NCI-H524 (cell line): ENCODE measurements around the gene DEPDC1B.
"Not testable (repeated sequence)": the region's sequence is repeated elsewhere in the genome, so short reads cannot be mapped to it uniquely, and the experiment has no call there.

ENCODE experiments used
- DNase-seq, 2 experiments: peaks; one replicate each; lab custom pipeline; 2025; lab: John Stamatoyannopoulos, UW

DEPDC1B gene

GRCh38 chr5:60699609-60700415 lies at the start of gene DEPDC1B:
DEPDC1B (minus strand) TSS chr5:60700166; CDS start chr5:60700093, 73 bp downstream.
- DNase-seq: peak; percentile 66 to 90

- no peak for DNase-seq
These were observed 44.7 kb upstream of the DEPDC1B start for GRCh38 chr5:60744682-60745081.

- no peak for DNase-seq
These were observed 43.7 kb upstream of the DEPDC1B start for GRCh38 chr5:60743511-60744314.

GRCh38 chr5:60740322-60740721 lies 40.4 kb upstream of the DEPDC1B start:
- no peak for DNase-seq

GRCh38 chr5:60738933-60739332 lies 39.0 kb upstream of the DEPDC1B start:
- DNase-seq: no peak

- DNase-seq: no peak
These were observed 38.5 kb upstream of the DEPDC1B start for GRCh38 chr5:60738461-60738860.

- DNase-seq: not testable (repeated sequence)
These were observed 30.9 kb upstream of the DEPDC1B start for GRCh38 chr5:60730858-60731257.

GRCh38 chr5:60727033-60727679 lies 27.2 kb upstream of the DEPDC1B start:
- DNase-seq: no peak

- no peak for DNase-seq
These were observed 24.2 kb upstream of the DEPDC1B start for GRCh38 chr5:60724126-60724525.

- no peak for DNase-seq
These were observed 22.4 kb upstream of the DEPDC1B start for GRCh38 chr5:60722416-60722815.

GRCh38 chr5:60719329-60719728 lies 19.4 kb upstream of the DEPDC1B start:
- no peak for DNase-seq

GRCh38 chr5:60718166-60718892 lies 18.4 kb upstream of the DEPDC1B start:
- DNase-seq: no peak

- peak in 1 of 2 experiments; percentile 33 for DNase-seq
These were observed 15.4 kb upstream of the DEPDC1B start for GRCh38 chr5:60715201-60715928.

- no peak for DNase-seq
These were observed 13.0 kb upstream of the DEPDC1B start for GRCh38 chr5:60712950-60713349.

- DNase-seq: not testable (repeated sequence)
These were observed 11.9 kb upstream of the DEPDC1B start for GRCh38 chr5:60711892-60712291.

- DNase-seq: no peak
These were observed 10.4 kb upstream of the DEPDC1B start for GRCh38 chr5:60710362-60710761.

- no peak for DNase-seq
These were observed 5.2 kb upstream of the DEPDC1B start for GRCh38 chr5:60705144-60705543.

GRCh38 chr5:60703944-60704343 lies 4.0 kb upstream of the DEPDC1B start:
- no peak for DNase-seq

GRCh38 chr5:60701321-60701968 lies 1.5 kb upstream of the DEPDC1B start:
- DNase-seq: no peak

GRCh38 chr5:60700416-60700757 lies 421 bp upstream of the DEPDC1B start:
- DNase-seq: peak in 1 of 2 experiments; percentile 23

GRCh38 chr5:60699288-60699608 lies 718 bp downstream of the DEPDC1B start:
- no peak for DNase-seq
